Measurements from ENCODE around the gene PRKAG2.

The PRKAG2 gene

DNA sequence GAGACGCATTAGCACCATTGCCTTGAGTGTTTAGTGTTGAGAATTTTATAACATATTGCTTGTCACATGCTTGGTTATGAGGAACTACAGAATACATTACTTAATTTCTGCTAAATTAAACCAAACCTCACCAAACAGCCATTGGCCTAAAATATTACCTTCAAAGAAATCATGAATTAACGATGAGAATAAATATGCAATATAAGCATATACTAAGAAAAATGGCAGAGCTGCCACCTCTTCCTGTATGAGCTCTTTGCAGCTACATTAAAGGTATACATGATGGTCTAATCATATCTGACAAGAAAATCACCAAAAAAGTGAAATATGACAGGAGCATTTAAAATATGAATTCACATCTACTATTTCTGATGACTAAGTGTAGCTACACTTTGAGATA, 352.1 kb downstream of the PRKAG2 start:
- DNase-seq, result no peak

DNA sequence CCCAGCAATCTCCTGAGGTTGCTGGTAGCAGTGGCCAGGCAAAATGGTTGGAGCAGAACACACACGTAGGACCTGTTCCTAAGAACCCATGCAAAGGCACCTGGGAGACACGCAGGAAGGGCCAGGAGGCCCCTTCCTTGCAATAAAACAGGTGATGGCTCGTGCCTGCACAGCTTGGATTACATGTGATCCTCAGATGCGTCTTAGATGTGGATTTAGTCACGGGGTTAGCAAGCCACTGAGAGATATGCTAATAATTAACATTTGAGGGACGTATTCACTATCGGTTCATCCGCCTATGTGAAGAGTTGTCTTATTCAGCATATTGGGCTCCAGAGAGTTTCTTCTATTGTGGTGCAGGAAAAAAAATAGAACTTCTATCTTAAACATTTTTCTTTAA, 352.6 kb downstream of the PRKAG2 start:
- DNase-seq, result no peak

GRCh38 chr7:151520419-151521261, 356.3 kb downstream of the PRKAG2 start:
- DNase-seq, result peak; percentile 70

DNA sequence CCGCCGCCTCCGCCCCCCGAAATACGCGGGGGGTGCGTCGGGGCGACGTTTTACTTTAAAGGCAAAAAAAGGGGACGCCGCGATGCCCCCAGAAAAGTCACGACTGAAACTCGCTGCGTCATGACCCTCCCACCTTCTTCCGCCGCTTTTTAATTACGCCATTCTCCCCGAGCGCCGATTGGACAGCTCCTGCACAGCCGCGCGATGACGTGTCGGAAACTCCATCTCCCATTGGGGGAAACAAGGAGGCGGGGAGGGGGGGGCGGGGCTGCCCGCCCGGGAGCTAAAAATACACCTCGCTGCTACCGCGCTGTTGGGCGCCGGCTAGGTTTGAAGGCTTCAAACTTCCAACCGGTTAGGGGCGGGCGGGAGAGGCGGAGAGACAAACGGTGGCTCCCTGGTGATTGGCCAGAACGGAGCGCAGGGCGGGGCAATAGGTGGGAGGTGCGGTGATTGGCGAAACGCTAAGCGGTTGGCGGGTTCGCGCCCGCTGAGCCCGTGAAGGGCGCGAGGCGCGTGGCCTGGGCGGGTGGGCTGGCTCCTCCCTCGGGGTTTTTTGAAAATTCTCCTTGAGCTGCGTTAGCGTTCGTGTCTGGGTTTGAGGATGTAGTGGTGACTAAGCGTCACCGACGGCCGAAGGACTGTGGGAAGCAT, 357.0 kb downstream of the PRKAG2 start, which contains the start of gene RHEB:
Gene RHEB, minus strand, starts transcription at position 131 of the 654 bp plus-strand sequence. CDS start 384 bp downstream, outside the sequence.
- DNase-seq, result peak; percentile 100

DNA sequence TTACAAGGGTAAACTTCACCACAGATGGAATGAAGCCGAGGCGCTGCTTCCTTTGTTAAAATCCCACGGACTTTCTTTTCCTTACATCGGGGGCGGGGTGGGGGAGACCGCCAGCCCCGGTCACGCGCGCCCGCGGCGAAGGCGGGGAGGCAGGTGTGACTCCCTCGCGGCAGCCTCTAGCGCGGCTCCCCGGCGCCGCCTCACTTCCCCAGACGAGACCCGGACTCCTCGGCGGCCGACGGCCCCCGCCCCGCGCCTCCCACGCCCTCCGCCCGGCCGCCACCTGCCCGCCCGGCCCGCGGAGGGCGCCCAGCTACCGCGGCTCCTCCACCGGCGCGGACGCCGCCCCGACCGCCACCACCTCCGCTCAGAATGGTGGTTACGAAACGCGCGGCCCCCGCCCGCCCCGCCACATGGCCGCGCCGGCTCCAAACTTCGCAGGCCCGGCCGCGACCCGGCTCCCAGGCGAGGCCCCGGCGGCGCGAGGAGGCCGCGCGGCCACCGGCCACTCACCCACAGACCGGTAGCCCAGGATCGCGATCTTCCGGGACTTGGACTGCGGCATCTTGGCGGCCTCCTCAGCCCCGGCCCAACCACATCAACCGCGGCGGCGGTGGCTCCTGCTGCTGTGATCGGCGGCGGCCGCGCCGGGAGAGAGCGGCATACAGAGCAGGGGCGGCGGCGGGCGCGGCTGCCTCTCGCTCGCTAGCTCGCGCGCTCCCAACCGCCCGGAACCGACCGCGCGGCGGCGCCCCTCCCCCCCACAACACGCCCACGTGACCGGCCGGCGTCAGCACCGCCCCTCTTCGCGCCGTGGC, 357.8 kb downstream of the PRKAG2 start:
- DNase-seq, result peak; percentile 27

GRCh38 chr7:151518105-151518946, 358.6 kb downstream of the PRKAG2 start:
- DNase-seq, result peak; percentile 45

GRCh38 chr7:151517601-151518104, 359.3 kb downstream of the PRKAG2 start:
- no peak for DNase-seq

- DNase-seq, result no peak
Observed at GRCh38 chr7:151515276-151515565, 361.7 kb downstream of the PRKAG2 start.

GRCh38 chr7:151514461-151515275, 362.2 kb downstream of the PRKAG2 start:
- DNase-seq, result no peak

GRCh38 chr7:151513133-151513532, 363.8 kb downstream of the PRKAG2 start:
- DNase-seq, result no peak

- DNase-seq, result no peak
Observed at GRCh38 chr7:151512353-151512752, 364.6 kb downstream of the PRKAG2 start.

- no peak for DNase-seq
Observed at GRCh38 chr7:151511946-151512345, 365.0 kb downstream of the PRKAG2 start.

DNA sequence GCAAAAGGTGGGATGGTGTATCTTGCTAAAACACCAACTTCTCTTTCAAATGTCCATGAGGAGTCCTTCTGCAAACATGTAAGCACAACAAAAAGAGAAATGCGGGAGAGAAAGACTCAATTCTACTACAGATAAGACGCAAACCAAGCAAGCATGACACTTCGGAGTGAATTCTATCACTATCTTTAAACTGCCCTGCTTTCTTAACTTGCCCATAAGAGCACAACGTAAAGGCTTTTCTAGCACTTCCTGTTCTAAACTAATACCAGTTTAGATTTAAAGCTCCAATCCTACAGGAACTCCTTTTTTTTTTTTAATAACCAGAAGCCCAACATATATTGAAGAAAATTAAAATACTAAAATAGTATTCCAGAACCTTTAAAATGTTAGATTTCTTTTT, 365.6 kb downstream of the PRKAG2 start:
- DNase-seq, result no peak

DNA sequence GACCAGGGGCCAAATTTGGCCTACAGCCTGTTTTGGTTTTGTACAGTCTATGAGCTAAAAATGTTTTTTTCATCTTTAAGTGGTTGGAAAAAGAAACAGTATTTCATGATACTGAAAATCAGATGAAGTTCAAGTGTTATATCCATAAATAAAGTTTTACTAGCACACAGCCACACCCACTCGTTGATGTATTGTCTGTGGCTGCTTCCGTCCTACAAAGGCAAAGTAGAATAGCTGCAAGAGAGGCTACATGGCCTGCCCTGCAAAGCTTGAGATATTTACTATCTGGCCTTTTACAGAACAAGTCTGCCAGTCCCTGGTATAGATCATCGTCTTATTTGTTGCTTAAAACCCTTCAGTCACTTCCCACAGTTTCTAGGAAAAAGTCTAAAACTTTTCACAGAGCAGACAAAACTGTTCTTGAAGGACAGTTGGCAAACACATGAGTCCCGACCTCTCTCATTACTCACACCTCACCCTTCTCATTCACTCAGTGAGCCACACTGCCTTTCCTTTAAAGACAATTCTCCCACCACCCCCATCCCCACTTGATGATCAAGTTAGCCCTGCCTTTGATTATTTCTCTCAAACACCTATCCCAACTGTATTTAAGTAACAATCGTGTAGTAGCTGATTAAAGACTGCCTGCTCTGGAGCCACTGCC, 367.1 kb downstream of the PRKAG2 start:
- DNase-seq, result no peak

DNA sequence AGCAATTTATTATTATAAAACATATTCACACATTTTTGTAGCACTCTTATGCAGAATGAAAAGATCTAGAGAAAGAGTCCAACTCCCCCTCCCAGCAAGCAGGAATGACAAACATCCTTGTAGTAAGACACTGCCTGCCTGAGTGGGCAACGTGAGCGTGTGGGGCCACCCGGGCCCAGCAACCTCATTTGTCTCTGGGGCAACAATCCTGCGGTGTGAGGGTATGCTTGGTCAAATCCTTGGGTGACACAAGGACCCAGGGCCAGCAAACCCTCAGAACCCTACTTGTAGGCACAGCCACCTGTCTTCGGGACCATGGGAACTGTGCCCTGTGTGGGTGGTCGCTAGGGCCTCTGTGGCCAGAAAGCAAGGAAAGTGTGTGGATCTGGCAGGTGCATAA, 367.9 kb downstream of the PRKAG2 start:
- no peak for DNase-seq

DNA sequence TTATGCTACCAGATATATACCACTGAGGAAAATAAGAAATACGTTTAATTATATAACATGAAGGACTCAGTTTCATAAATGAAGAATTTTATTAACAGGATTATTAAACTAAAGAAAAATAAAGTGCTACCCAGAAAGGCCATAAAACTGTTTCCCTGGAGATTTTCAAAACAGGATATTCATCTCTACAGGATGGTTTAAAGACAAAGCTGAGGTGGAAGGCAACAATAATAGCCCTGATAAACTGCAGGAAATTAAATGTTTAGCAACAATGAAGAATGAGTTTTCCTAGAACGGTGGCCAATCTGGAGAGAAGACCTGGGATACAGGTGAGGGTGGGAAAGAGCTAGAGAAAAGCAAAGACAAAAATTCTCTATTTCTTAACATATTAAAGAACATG, 369.1 kb downstream of the PRKAG2 start:
- DNase-seq, result no peak

DNA sequence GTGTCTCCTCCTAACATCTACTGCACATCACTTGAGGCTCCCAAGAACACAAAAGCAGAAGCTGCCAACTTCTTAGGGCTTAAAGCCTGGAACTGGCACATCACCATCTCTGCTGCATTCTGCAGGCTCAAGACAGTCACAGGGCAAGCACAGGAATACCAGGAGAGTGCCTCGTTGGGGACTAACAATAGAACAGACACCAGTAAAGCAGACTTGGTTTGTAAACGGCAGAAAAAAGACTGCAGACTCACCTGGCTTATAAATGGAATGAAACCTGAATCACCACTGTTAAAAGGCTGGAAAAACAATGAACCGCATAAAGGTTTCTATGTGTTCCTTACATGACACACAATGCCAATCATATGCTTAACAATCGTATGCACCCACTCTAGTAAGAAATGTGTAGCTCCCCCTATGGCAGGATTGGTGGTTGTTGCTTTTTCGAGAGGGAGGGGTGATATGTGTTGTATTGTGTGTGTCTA, 370.0 kb downstream of the PRKAG2 start:
- DNase-seq, result no peak
